ENCODE results near the gene ARHGEF1. TPM values are rescaled to one million over a fixed set of nuclear protein-coding genes. Genes with fewer than 3 reads are reported as not detected.

The ARHGEF1 gene
- polyA plus RNA-seq, 1 donor (not counting 4 experiments of a cell fraction or from before 2014, with no cell fraction given), result 30.5 TPM

DNA sequence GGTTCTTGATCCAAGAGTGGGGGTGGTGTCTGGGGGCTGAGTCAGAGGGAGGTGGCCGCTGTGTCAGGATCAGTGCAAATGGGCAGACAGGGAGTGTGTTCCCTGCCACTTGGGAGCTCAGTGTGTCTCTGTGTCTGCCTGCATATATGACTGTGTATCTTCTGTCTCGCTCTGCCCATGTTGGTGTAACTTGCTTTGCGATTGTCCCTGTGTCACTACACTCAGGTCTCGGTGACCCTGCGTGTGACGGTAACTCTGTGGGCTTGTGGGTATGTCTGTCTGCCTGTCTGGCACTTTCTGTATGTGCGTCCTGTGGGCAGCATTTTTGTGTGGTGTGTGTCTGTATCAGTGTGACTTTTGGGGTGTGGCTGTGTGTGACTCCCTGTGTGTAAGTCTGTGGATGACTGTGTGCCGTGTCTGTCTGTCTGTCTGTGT lies 53.4 kb downstream of the ARHGEF1 start:
- no peaks in the 10 kb centered on the region for H3K36me3 ChIP-seq (ENCODE audit: control insufficient read depth in 2 of 2, extremely low read depth in 1 of 2, insufficient read depth in 2 of 2, low read length in 2 of 2)
- H2AFZ ChIP-seq (ENCODE audit: control insufficient read depth, low read length), result no peak overlapping the region
- H3K27me3 ChIP-seq (ENCODE audit: control insufficient read depth, extremely low read depth, insufficient read depth, low read length), result peaks cover 75% of the 10 kb centered on the region
- no peaks in the 10 kb centered on the region for H3K9me1 ChIP-seq (ENCODE audit: control insufficient read depth, extremely low read depth, insufficient read depth, low read length)
- FAIRE-seq (no peak), DNase-seq (ENCODE audit: low read depth, low spot score) (peak; percentile 52)
- TF ChIP-seq, protein P1, sequence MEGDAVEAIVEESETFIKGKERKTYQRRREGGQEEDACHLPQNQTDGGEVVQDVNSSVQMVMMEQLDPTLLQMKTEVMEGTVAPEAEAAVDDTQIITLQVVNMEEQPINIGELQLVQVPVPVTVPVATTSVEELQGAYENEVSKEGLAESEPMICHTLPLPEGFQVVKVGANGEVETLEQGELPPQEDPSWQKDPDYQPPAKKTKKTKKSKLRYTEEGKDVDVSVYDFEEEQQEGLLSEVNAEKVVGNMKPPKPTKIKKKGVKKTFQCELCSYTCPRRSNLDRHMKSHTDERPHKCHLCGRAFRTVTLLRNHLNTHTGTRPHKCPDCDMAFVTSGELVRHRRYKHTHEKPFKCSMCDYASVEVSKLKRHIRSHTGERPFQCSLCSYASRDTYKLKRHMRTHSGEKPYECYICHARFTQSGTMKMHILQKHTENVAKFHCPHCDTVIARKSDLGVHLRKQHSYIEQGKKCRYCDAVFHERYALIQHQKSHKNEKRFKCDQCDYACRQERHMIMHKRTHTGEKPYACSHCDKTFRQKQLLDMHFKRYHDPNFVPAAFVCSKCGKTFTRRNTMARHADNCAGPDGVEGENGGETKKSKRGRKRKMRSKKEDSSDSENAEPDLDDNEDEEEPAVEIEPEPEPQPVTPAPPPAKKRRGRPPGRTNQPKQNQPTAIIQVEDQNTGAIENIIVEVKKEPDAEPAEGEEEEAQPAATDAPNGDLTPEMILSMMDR (optimal IDR thresholded peaks at IDR 0.05 in 1 of 3, IDR thresholded peaks at IDR 0.05 in 1 of 3, conservative IDR thresholded peaks at IDR 0.05 in 1 of 3; ENCODE audit: extremely low read depth in 1 of 3, insufficient read depth in 2 of 3, low read length in 3 of 3), result no peak
- peak; percentile 39 for TF ChIP-seq EZH2 (IDR thresholded peaks at IDR 0.05; ENCODE audit: low read length)
- no peak overlapping the region for H3K27ac ChIP-seq (ENCODE audit: control insufficient read depth, insufficient read depth, low read length)
- dilution Hi-C loops (cut with MboI; ENCODE audit: extremely low pct_ligation_motif_present, low sequenced_read_pairs), result no loop called here
- H3K4me1 ChIP-seq (ENCODE audit: control insufficient read depth, extremely low read depth, insufficient read depth, low read length), result peaks cover 15% of the 10 kb centered on the region
- H3K4me2 ChIP-seq (ENCODE audit: control insufficient read depth, extremely low read depth, insufficient read depth, low read depth, low read length), result peak overlapping the region; percentile 55
- H3K79me2 ChIP-seq (ENCODE audit: control insufficient read depth, insufficient read depth, low read length), result no peaks in the 10 kb centered on the region
- peaks cover 3% of the 10 kb centered on the region for H4K20me1 ChIP-seq (ENCODE audit: control insufficient read depth, extremely low read depth, insufficient read depth, low read length)
- peak overlapping the region in 1 of 3 experiments; percentile 42 for H3K4me3 ChIP-seq (ENCODE audit: control insufficient read depth in 2 of 3, extremely low read depth in 1 of 3, insufficient read depth in 2 of 3, low read depth in 1 of 3, low read length in 3 of 3)
- H3K9ac ChIP-seq (ENCODE audit: control insufficient read depth, extremely low read depth, insufficient read depth, low read length), result peak overlapping the region; percentile 41
- no peaks in the 10 kb centered on the region for H3K9me3 ChIP-seq (ENCODE audit: control insufficient read depth, low read depth, low read length)

- Histone ChIP-seq H4K20me1 (ENCODE audit: control insufficient read depth, extremely low read depth, insufficient read depth, low read length) (peaks cover 3% of the 10 kb centered on the region), H3K9me1 (ENCODE audit: control insufficient read depth, extremely low read depth, insufficient read depth, low read length) (no peaks in the 10 kb centered on the region), H3K79me2 (ENCODE audit: control insufficient read depth, insufficient read depth, low read length) (no peaks in the 10 kb centered on the region), H3K4me1 (ENCODE audit: control insufficient read depth, extremely low read depth, insufficient read depth, low read length) (peaks cover 15% of the 10 kb centered on the region), H2AFZ (ENCODE audit: control insufficient read depth, low read length) (no peak overlapping the region), H3K4me2 (ENCODE audit: control insufficient read depth, extremely low read depth, insufficient read depth, low read depth, low read length) (no peak overlapping the region), H3K27ac (ENCODE audit: control insufficient read depth, insufficient read depth, low read length) (no peak overlapping the region), H3K27me3 (ENCODE audit: control insufficient read depth, extremely low read depth, insufficient read depth, low read length) (peaks cover 73% of the 10 kb centered on the region), H3K36me3 (ENCODE audit: control insufficient read depth in 2 of 2, extremely low read depth in 1 of 2, insufficient read depth in 2 of 2, low read length in 2 of 2) (no peaks in the 10 kb centered on the region), H3K9me3 (ENCODE audit: control insufficient read depth, low read depth, low read length) (no peaks in the 10 kb centered on the region), H3K4me3 (ENCODE audit: control insufficient read depth in 2 of 3, extremely low read depth in 1 of 3, insufficient read depth in 2 of 3, low read depth in 1 of 3, low read length in 3 of 3) (no peak overlapping the region), H3K9ac (ENCODE audit: control insufficient read depth, extremely low read depth, insufficient read depth, low read length) (no peak overlapping the region)
- dilution Hi-C loops (cut with MboI; ENCODE audit: extremely low pct_ligation_motif_present, low sequenced_read_pairs), result no loop called here
- no peak for DNase-seq (ENCODE audit: low read depth, low spot score)
- no peak for FAIRE-seq
- no peak for TF ChIP-seq EZH2 (IDR thresholded peaks at IDR 0.05; ENCODE audit: low read length)
- TF ChIP-seq, protein P1 (optimal IDR thresholded peaks at IDR 0.05 in 1 of 3, IDR thresholded peaks at IDR 0.05 in 1 of 3, conservative IDR thresholded peaks at IDR 0.05 in 1 of 3; ENCODE audit: extremely low read depth in 1 of 3, insufficient read depth in 2 of 3, low read length in 3 of 3), result no peak
These were observed 54.0 kb downstream of the ARHGEF1 start for GRCh38 chr19:41936961-41937360.
